Eye (tissue), 1 donor: ENCODE results near the gene KAT7.

ENCODE experiments used
- DNase-seq: peaks from one replicate; pipeline ENCODE4 v3.0.0-alpha.2; 2015

Gene KAT7

GRCh38 chr17:49843774-49844350, 55.4 kb downstream of the KAT7 start:
- DNase-seq = no peak

GRCh38 chr17:49845321-49845720, 56.8 kb downstream of the KAT7 start:
- DNase-seq = no peak

- no peak for DNase-seq
Observed at GRCh38 chr17:49846938-49847712, 58.6 kb downstream of the KAT7 start.

- no peak for DNase-seq
Observed at GRCh38 chr17:49848019-49848473, 59.6 kb downstream of the KAT7 start, which contains the start of gene TAC4. Gene TAC4 (minus strand): TSS chr17:49848069. CDS start chr17:49848017, 52 bp downstream.

GRCh38 chr17:49848739-49849138, 60.3 kb downstream of the KAT7 start:
- DNase-seq = no peak

GRCh38 chr17:49850218-49850610, 61.7 kb downstream of the KAT7 start:
- no peak for DNase-seq

GRCh38 chr17:49850772-49851386, 62.4 kb downstream of the KAT7 start:
- DNase-seq = peak; percentile 36

- peak; percentile 78 for DNase-seq
Observed at GRCh38 chr17:49851387-49852291, 63.2 kb downstream of the KAT7 start.

GRCh38 chr17:49853470-49854015, 65.1 kb downstream of the KAT7 start:
- DNase-seq = no peak

- no peak for DNase-seq
Observed at GRCh38 chr17:49854126-49854525, 65.6 kb downstream of the KAT7 start.

- no peak for DNase-seq
Observed at GRCh38 chr17:49858796-49859195, 70.3 kb downstream of the KAT7 start.

- DNase-seq = no peak
Observed at GRCh38 chr17:49859991-49860953, 71.8 kb downstream of the KAT7 start.

GRCh38 chr17:49861150-49861884, 72.8 kb downstream of the KAT7 start:
- DNase-seq = peak; percentile 76

GRCh38 chr17:49862781-49863331, 74.4 kb downstream of the KAT7 start:
- DNase-seq = no peak

- DNase-seq = no peak
Observed at GRCh38 chr17:49866019-49866380, 77.5 kb downstream of the KAT7 start.

- no peak for DNase-seq
Observed at GRCh38 chr17:49866882-49867413, 78.5 kb downstream of the KAT7 start.

- no peak for DNase-seq
Observed at GRCh38 chr17:49869038-49869374, 80.5 kb downstream of the KAT7 start.

GRCh38 chr17:49870298-49870697, 81.8 kb downstream of the KAT7 start:
- DNase-seq = no peak

GRCh38 chr17:49871211-49871610, 82.7 kb downstream of the KAT7 start:
- DNase-seq = no peak

- DNase-seq = no peak
Observed at GRCh38 chr17:49872754-49873377, 84.4 kb downstream of the KAT7 start.
